H1 (cell line): ENCODE measurements around the gene KLHDC10.

ENCODE experiments used
- ATF3 ChIP-seq: IDR thresholded peaks from 2 replicates; pipeline ENCODE4 v1.6.1; 2011; ENCODE audit warnings: low read depth, mild to moderate bottlenecking, low read length; ENCODE audit not compliant: insufficient read depth
- CREB1 ChIP-seq: IDR thresholded peaks from 2 replicates; pipeline ENCODE4 v1.6.1; 2012; ENCODE audit warnings: inconsistent platforms
- CTCF ChIP-seq, 3 experiments: IDR thresholded peaks; 1 replicate in 2 of 3; 2 replicates in 1 of 3; pipeline versions ENCODE4 v1.5.1 to v1.6.1; 2011; ENCODE audit warnings: low read length in 3 of 3, mild to moderate bottlenecking in 3 of 3, inconsistent platforms in 2 of 3, low read depth in 1 of 3, moderate library complexity in 1 of 3; ENCODE audit not compliant: insufficient read depth in 1 of 3; ENCODE audit errors: control extremely low read depth in 1 of 3
- KDM1A ChIP-seq: fragments of 200-600, 300-600 bp; sonication (generic); IDR thresholded peaks from 2 replicates; pipeline ENCODE4 v1.7.1; 2016; ENCODE audit warnings: mild to moderate bottlenecking, low read length, borderline replicate concordance
- POLR2A ChIP-seq, 2 experiments: IDR thresholded peaks; 1 replicate in 1 of 2; 2 replicates in 1 of 2; pipeline ENCODE4 v1.6.1; 2011; ENCODE audit warnings: low read depth in 2 of 2, low read length in 2 of 2, mild to moderate bottlenecking in 2 of 2; ENCODE audit errors: control extremely low read depth in 1 of 2
- POLR2AphosphoS5 ChIP-seq: IDR thresholded peaks from 2 replicates; pipeline ENCODE4 v1.6.1; 2011; ENCODE audit warnings: low read depth, low read length
- RAD21 ChIP-seq, 2 experiments: IDR thresholded peaks in 1 of 2; conservative IDR thresholded peaks in 1 of 2; 2 replicates each; pipeline ENCODE4 v1.6.1; 2011; ENCODE audit warnings: low read depth in 2 of 2, low read length in 2 of 2, improper control_type of control experiment in 1 of 2, inconsistent platforms in 1 of 2, mild to moderate bottlenecking in 1 of 2, moderate library complexity in 1 of 2
- TCF12 ChIP-seq: IDR thresholded peaks from 2 replicates; pipeline ENCODE4 v1.6.1; 2011; ENCODE audit warnings: low read depth, mild to moderate bottlenecking, low read length

DNA sequence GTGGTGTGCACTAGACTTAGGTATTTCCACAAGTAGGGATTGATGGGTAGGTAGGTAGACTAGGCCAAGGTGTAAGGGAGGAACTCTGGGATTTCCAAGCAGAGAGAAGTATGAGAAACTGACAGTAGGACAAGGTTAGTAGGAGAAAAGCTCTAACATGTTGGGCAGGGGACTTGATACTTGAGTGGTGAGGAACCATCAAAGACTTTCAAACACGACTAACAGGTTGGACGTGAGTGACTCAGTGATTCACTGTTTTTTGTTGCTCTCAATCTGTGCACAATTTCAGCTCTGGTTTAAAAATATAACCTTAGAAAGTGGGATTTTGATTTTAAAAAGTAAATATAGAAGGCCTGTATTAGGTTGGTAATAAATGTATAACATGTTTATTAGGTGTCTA, 44.4 kb downstream of the KLHDC10 start:
- TF ChIP-seq CREB1: no peak
- no peak for TF ChIP-seq ATF3
- no peak for TF ChIP-seq CTCF (IDR thresholded peaks at IDR 0.05; ENCODE audit: control extremely low read depth in 1 of 3, insufficient read depth in 1 of 3, low read depth in 1 of 3, low read length in 3 of 3)
- TF ChIP-seq POLR2A (IDR thresholded peaks at IDR 0.05; ENCODE audit: control extremely low read depth in 1 of 2, low read depth in 2 of 2, low read length in 2 of 2): no peak
- TF ChIP-seq POLR2AphosphoS5: no peak
- no peak for TF ChIP-seq RAD21 (IDR thresholded peaks at IDR 0.05 in 1 of 2, conservative IDR thresholded peaks at IDR 0.05 in 1 of 2; ENCODE audit: low read depth in 2 of 2, low read length in 2 of 2)
- no peak for TF ChIP-seq TCF12
- no peak for TF ChIP-seq KDM1A
